GM13977 (cell line): Measurements from ENCODE around the gene NCOA1.

Source experiments
- DNase-seq: peaks from one replicate; pipeline ENCODE4 v3.0.0; 2012; ENCODE audit warnings: low spot score
- CTCF ChIP-seq: IDR thresholded peaks from 2 replicates; pipeline ENCODE4 v1.5.1; 2012; ENCODE audit warnings: mild to moderate bottlenecking, control low read depth; ENCODE audit not compliant: insufficient read depth; ENCODE audit errors: extremely low read depth, missing control alignments
- in situ Hi-C: fragments of 300-500 bp; cut with MboI; formaldehyde crosslinking; loops from one replicate; pipeline ENCODE4 v1.12.0; 2022; ENCODE audit warnings: low sequenced_read_pairs, low pct_unique_long_range_greater_than_20kb, mixed read lengths, inconsistent platforms; ENCODE audit not compliant: unreplicated experiment

Gene NCOA1

GRCh38 chr2:24621779-24622538 is 130.9 kb downstream of the NCOA1 start:
- no peak for DNase-seq
- in situ Hi-C loops = loop anchor here (25.0 kb wide), 1 partner anchor 165 kb away; the partner anchor contains the start of genes CENPO and PTRHD1
- no peak for TF ChIP-seq CTCF

- TF ChIP-seq CTCF = no peak
- in situ Hi-C loops = loop anchor here (25.0 kb wide), 1 partner anchor 164 kb away; the partner anchor contains the start of genes CENPO and PTRHD1
- no peak for DNase-seq
Observed at GRCh38 chr2:24623535-24623934, 132.5 kb downstream of the NCOA1 start.

GRCh38 chr2:24625728-24626127 is 134.7 kb downstream of the NCOA1 start:
- TF ChIP-seq CTCF = no peak
- in situ Hi-C loops = no loop called here
- DNase-seq = no peak

- TF ChIP-seq CTCF = no peak
- in situ Hi-C loops = no loop called here
- no peak for DNase-seq
Observed at GRCh38 chr2:24626131-24626530, 135.1 kb downstream of the NCOA1 start.

- no peak for TF ChIP-seq CTCF
- in situ Hi-C loops = no loop called here
- DNase-seq = no peak
Observed at GRCh38 chr2:24628746-24629145, 137.7 kb downstream of the NCOA1 start.

GRCh38 chr2:24632172-24632571 is 141.1 kb downstream of the NCOA1 start:
- in situ Hi-C loops = no loop called here
- no peak for DNase-seq
- TF ChIP-seq CTCF = no peak
